Stomach smooth muscle (tissue), 2 donors: ENCODE results near the gene INMT.

Experiments
- H3K27ac ChIP-seq: one replicate; pipeline ENCODE4 v1.7.0; 2013; ENCODE audit warnings: mild to moderate bottlenecking, low read length, inconsistent platforms
- H3K27me3 ChIP-seq, 2 donors: one replicate each; pipeline ENCODE4 v1.7.0; 2013; ENCODE audit warnings: low read length in 2 of 2; ENCODE audit not compliant: insufficient read depth in 2 of 2, control insufficient read depth in 1 of 2
- H3K36me3 ChIP-seq, 2 donors: one replicate each; pipeline ENCODE4 v1.7.0; 2013; ENCODE audit warnings: low read length in 2 of 2; ENCODE audit not compliant: control insufficient read depth in 2 of 2, insufficient read depth in 2 of 2
- H3K4me1 ChIP-seq: one replicate; pipeline ENCODE4 v1.7.0; 2013; ENCODE audit warnings: low read length; ENCODE audit not compliant: control insufficient read depth, insufficient read depth
- H3K4me3 ChIP-seq, 2 donors: one replicate each; pipeline ENCODE4 v1.7.0; 2013; ENCODE audit warnings: low read length in 2 of 2
- H3K9ac ChIP-seq, 2 donors: one replicate each; pipeline ENCODE4 v1.7.0; 2013; ENCODE audit warnings: low read length in 2 of 2, mild to moderate bottlenecking in 1 of 2
- H3K9me3 ChIP-seq, 2 donors: one replicate each; pipeline ENCODE4 v1.7.0; 2013; ENCODE audit warnings: low read length in 2 of 2; ENCODE audit not compliant: control insufficient read depth in 2 of 2
- donor health status: healthy.
- donor health status: Pancreatic carcinoma.

INMT gene

GRCh38 chr7:30799206-30799975, 47.5 kb downstream of the INMT start:
- peak overlapping the region; percentile 49 for H3K27ac ChIP-seq
- H3K36me3 ChIP-seq = peaks cover 0 to 3% of the 10 kb centered on the region in 2 donors
- H3K9ac ChIP-seq = peak overlapping the region in 1 of 2 donors; percentile 5
- H3K4me3 ChIP-seq = no peak overlapping the region
- H3K9me3 ChIP-seq = no peaks in the 10 kb centered on the region
- no peaks in the 10 kb centered on the region for H3K27me3 ChIP-seq
- H3K4me1 ChIP-seq = peaks cover 73% of the 10 kb centered on the region

- Histone ChIP-seq H3K27ac (peak overlapping the region; percentile 49), H3K27me3 (no peaks in the 10 kb centered on the region), H3K36me3 (peaks cover 0 to 3% of the 10 kb centered on the region in 2 donors)
These were observed 48.2 kb downstream of the INMT start for GRCh38 chr7:30799976-30800661.

GRCh38 chr7:30800785-30801252, 48.9 kb downstream of the INMT start:
- Histone ChIP-seq H3K4me1 (peaks cover 71% of the 10 kb centered on the region), H3K9ac (peak overlapping the region; percentile 4 to 58), H3K9me3 (no peaks in the 10 kb centered on the region), H3K27ac (peak overlapping the region; percentile 18), H3K27me3 (no peaks in the 10 kb centered on the region), H3K4me3 (no peak overlapping the region), H3K36me3 (peaks cover 0 to 3% of the 10 kb centered on the region in 2 donors)

More at GRCh38 chr7:30799976-30800661, 48.2 kb downstream of the INMT start:
- no peak overlapping the region for H3K9ac ChIP-seq
- H3K4me1 ChIP-seq = peaks cover 75% of the 10 kb centered on the region
- H3K4me3 ChIP-seq = no peak overlapping the region
- no peaks in the 10 kb centered on the region for H3K9me3 ChIP-seq

- no peaks in the 10 kb centered on the region for H3K9me3 ChIP-seq
- H3K36me3 ChIP-seq = peaks cover 0 to 3% of the 10 kb centered on the region in 2 donors
- H3K9ac ChIP-seq = no peak overlapping the region
- no peaks in the 10 kb centered on the region for H3K27me3 ChIP-seq
- peak overlapping the region; percentile 31 for H3K27ac ChIP-seq
- H3K4me1 ChIP-seq = peaks cover 52% of the 10 kb centered on the region
- no peak overlapping the region for H3K4me3 ChIP-seq
These were observed 50.9 kb downstream of the INMT start for GRCh38 chr7:30802812-30803211.

GRCh38 chr7:30804078-30804661, 52.2 kb downstream of the INMT start:
- peaks cover 43% of the 10 kb centered on the region for H3K4me1 ChIP-seq
- no peaks in the 10 kb centered on the region for H3K27me3 ChIP-seq
- no peak overlapping the region for H3K4me3 ChIP-seq
- H3K9me3 ChIP-seq = no peaks in the 10 kb centered on the region
- no peak overlapping the region for H3K27ac ChIP-seq
- peaks cover 0 to 3% of the 10 kb centered on the region in 2 donors for H3K36me3 ChIP-seq
- no peak overlapping the region for H3K9ac ChIP-seq

- Histone ChIP-seq H3K27ac (no peak overlapping the region), H3K36me3 (peaks cover 0 to 1% of the 10 kb centered on the region in 2 donors), H3K9ac (no peak overlapping the region), H3K4me1 (peaks cover 33% of the 10 kb centered on the region), H3K9me3 (no peaks in the 10 kb centered on the region), H3K4me3 (no peak overlapping the region), H3K27me3 (no peaks in the 10 kb centered on the region)
These were observed 53.3 kb downstream of the INMT start for GRCh38 chr7:30805081-30805691.

- Histone ChIP-seq H3K27ac (no peak overlapping the region), H3K36me3 (no peaks in the 10 kb centered on the region), H3K9ac (no peak overlapping the region), H3K4me1 (peaks cover 26% of the 10 kb centered on the region), H3K4me3 (no peak overlapping the region), H3K9me3 (no peaks in the 10 kb centered on the region), H3K27me3 (no peaks in the 10 kb centered on the region)
These were observed 54.0 kb downstream of the INMT start for GRCh38 chr7:30805931-30806330.
